ENCODE data around the gene GPR162. TPM values are rescaled to one million over a fixed set of nuclear protein-coding genes. Genes with fewer than 3 reads are reported as not detected.

The GPR162 gene
- total and polyA plus RNA-seq, 10 of the 15 experiments (the other 5 are each of a cell fraction or from before 2014, with no cell fraction given) = not detected

DNA sequence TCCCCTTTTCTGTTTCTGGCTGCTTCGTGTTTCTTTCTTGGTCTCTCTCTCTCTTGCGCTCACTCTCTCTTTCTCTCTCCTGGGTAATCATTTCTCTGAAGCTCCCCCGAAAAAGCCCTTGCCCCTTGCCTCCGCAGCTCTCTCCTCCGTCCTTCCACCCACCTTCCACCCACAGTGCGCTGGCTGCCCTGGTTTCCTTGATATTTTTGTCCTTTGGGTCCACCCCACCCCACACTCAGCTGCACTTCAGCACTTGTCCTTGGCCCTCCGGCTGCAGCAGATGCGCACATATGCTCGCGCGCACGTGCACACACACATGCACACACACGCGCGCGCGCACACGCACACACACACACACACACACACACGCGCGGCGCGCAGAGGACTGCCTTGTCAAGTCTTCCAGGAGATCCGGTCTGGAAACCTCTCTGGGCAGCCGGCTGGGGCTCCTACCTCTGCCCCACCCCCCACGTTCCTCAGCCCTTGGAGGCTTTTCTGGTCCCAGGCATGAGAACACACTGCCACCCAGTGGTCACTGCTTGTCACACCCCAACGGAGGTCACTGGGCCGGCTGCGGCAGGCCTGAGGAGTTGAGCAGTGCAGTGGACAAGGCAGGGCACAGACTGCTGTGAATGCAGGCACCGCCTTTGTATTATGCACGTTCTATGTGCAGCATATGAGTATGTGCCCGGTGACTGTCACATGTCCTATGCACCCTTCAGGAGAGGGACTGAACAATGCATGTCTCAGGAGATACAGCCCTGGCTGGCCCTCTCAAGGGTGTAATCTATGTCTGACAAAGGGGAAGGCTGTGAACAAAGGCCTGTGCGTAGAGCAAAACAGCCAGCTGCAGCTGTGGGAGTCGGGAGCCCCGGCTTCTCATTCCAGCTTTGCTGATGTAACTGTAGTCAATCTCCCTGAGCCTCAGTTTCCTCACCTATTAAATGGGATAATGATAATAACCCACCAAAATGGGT lies 42.8 kb upstream of the GPR162 start (continued):
- no peak for TF ChIP-seq ZNF24 (IDR thresholded peaks at IDR 0.05)
- peak; percentile 34; the same call in 1 of the 2 replicates for TF ChIP-seq RUNX3 (IDR thresholded peaks at IDR 0.05; ENCODE audit: low read length)

DNA sequence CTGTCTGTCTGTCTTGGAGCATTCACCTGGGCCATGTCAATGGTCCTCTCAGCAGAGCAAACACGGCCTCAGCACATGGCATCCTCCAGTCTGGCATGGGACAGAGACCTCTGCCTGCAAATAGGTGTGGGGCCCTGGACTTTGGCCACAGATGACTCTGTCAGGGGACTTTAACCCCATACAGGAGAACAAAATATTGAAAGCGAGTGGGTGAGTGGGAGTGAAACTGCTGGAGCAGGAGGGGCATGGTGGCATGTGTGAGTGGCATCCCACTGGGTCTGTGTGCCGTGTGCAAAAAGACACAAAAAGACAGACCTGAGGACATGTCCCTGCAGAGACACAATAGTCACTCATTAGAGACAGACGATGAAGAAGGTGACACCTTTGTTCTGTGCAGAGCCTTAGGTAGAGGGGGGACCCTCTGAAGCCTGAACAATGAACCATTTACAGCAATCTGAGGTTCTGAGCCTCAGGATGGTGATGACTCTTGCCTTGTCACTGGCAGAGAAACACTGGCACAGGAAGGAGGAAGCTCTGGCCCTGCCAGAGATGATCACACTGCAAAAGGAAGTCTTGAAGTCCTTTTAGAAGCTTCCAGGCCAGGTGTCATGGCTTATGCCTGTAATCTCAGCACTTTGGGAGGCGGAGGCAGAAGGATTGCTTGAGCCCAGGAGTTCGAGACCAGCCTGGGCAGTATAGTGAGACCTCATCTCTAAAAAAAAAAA lies 41.8 kb upstream of the GPR162 start:
- no peak overlapping the region for H3K9ac ChIP-seq (ENCODE audit: control insufficient read depth, insufficient read depth, low read length)
- no peaks in the 10 kb centered on the region for H3K36me3 ChIP-seq (ENCODE audit: control insufficient read depth in 2 of 2, insufficient read depth in 2 of 2, low read length in 1 of 2)
- intact Hi-C loops (cut with micrococcal nuclease; ENCODE audit: unreplicated experiment) (loop anchor here (1.0 to 5.0 kb wide), 5 partner anchors 27 to 228 kb away; partner anchors contain the start of genes MLF2 and ZNF384), in situ Hi-C loops (cut with MboI) (no loop called here)
- no peak overlapping the region for H3K4me3 ChIP-seq
- no peaks in the 10 kb centered on the region for H3K79me2 ChIP-seq (ENCODE audit: control insufficient read depth, insufficient read depth, low read length)
- no peaks in the 10 kb centered on the region for H3K9me3 ChIP-seq (replicated peaks; ENCODE audit: control insufficient read depth, insufficient read depth, low read length)
- FAIRE-seq (no peak), DNase-seq (ENCODE audit: low read depth, low spot score) (no peak), ATAC-seq (no peak)
- no TSS peak for BruUV-seq (replicated peaks)
- no peak overlapping the region for H3K4me2 ChIP-seq (ENCODE audit: control insufficient read depth, insufficient read depth)
- WGBS (ENCODE audit: insufficient coverage, insufficient replicate concordance, low lambda C conversion rate, missing lambda C conversion rate) = 36% methylated on average over 6 of the region's 6 CpGs
- ChIA-PET POLR2A (interaction anchor here (0.5 to 1.8 kb wide), 14 partner anchors 12 to 277 kb away, joined by 3 to 11 read pairs (median 3); partner anchors contain the start of genes CDCA3, MLF2 and PTMS), CTCF (interaction anchor here (0.7 to 12.7 kb wide), 12 partner anchors 8 to 217 kb away, joined by 3 to 221 read pairs (median 4); partner anchors contain the start of genes LAG3 and MLF2), SMC1A (ENCODE audit: uncharacterized antibody, unreplicated experiment) (interaction anchor here (0.7 to 6.6 kb wide), 13 partner anchors 9 to 216 kb away, joined by 3 to 84 read pairs (median 6); partner anchors contain the start of genes CD4 and MLF2), RAD21 (ENCODE audit: unreplicated experiment) (interaction anchor here (0.7 to 5.4 kb wide), 6 partner anchors 16 to 90 kb away, joined by 3 to 42 read pairs (median 3); partner anchors contain the start of genes CDCA3 and MLF2)
- H3K4me1 ChIP-seq (ENCODE audit: control insufficient read depth, insufficient read depth, low read length) = peaks cover 24% of the 10 kb centered on the region
- no peaks in the 10 kb centered on the region for H3K27me3 ChIP-seq (replicated peaks in 1 of 2; ENCODE audit: control insufficient read depth in 2 of 2, insufficient read depth in 2 of 2, low read length in 1 of 2)
- H4K20me1 ChIP-seq (ENCODE audit: control insufficient read depth, insufficient read depth) = no peaks in the 10 kb centered on the region
- H3K27ac ChIP-seq (ENCODE audit: control insufficient read depth, insufficient read depth) = no peak overlapping the region
- no peak overlapping the region for H2AFZ ChIP-seq (ENCODE audit: control insufficient read depth, low read depth, low read length)
- TF ChIP-seq BMI1 (IDR thresholded peaks at IDR 0.05; ENCODE audit: borderline replicate concordance) (no peak), LARP7 (IDR thresholded peaks at IDR 0.05) (no peak), ZNF207 (IDR thresholded peaks at IDR 0.05; ENCODE audit: borderline replicate concordance) (no peak)
- TF ChIP-seq, protein P1, sequence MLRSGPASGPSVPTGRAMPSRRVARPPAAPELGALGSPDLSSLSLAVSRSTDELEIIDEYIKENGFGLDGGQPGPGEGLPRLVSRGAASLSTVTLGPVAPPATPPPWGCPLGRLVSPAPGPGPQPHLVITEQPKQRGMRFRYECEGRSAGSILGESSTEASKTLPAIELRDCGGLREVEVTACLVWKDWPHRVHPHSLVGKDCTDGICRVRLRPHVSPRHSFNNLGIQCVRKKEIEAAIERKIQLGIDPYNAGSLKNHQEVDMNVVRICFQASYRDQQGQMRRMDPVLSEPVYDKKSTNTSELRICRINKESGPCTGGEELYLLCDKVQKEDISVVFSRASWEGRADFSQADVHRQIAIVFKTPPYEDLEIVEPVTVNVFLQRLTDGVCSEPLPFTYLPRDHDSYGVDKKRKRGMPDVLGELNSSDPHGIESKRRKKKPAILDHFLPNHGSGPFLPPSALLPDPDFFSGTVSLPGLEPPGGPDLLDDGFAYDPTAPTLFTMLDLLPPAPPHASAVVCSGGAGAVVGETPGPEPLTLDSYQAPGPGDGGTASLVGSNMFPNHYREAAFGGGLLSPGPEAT (IDR thresholded peaks at IDR 0.05; ENCODE audit: low read depth) = no peak

All from GM12878 (cell line).